GM18907 (cell line): Measurements from ENCODE around the gene TMEM62.
"Not testable (repeated sequence)": the region's sequence is repeated elsewhere in the genome, so short reads cannot be mapped to it uniquely, and the experiment has no call there.

ENCODE experiments used
- ATAC-seq: cut with Tn5 transposase; IDR thresholded peaks from one replicate; pipeline ENCODE4 v1.9.1; 2021; ENCODE audit warnings: mild to moderate bottlenecking, moderate library complexity; ENCODE audit not compliant: unreplicated experiment

The TMEM62 gene

GRCh38 chr15:43207024-43207423, 73.6 kb downstream of the TMEM62 start:
- ATAC-seq: no peak

DNA sequence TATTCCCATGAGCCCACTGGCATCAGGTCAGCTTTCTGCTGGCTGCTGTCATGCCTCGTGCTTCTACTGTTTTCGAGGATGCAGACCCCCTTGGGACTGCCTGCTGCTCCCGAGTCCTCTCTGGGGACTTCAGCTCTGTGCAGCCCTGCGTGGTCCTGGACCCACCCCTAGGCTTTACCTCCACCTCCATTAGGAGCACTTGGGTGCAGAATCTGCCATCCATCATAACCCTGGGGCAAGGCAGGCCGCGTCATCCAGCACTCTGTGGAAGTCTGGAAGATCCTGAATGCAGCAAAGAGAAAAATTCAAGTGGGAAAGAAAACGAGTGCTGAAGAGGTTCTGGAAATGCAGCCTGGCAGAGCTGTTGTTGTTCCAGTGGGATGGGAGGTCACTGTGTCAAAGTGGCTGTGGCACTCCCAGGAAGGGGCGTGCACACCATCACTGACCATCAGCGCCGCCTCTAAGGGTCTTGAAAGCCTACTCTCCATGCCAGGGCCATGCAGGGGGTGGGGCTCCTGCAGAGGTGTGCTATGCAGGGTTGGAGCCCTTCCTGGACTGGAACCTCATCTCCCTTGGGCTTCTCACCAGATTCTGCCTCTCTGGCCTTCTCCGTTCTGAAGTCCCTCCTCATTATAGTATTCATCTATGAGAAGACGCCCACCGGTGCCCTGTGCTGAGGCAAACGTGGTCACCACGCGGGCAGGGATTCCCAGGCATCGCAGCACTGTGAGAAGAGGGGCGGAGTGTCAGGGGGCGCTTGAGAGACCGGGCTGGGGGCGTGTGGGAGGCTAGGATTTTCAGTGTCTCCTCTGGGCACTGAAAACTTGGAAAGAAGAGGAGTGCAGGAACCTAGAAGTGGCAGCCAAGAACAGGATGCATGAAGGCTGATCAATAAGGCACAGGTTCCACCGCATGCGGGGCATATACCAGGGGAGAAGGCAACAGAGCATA, 74.9 kb downstream of the TMEM62 start:
- ATAC-seq: no peak

- no peak for ATAC-seq
Observed at GRCh38 chr15:43209059-43209824, 75.9 kb downstream of the TMEM62 start.

- no peak for ATAC-seq
Observed at GRCh38 chr15:43210172-43210745, 76.9 kb downstream of the TMEM62 start.

DNA sequence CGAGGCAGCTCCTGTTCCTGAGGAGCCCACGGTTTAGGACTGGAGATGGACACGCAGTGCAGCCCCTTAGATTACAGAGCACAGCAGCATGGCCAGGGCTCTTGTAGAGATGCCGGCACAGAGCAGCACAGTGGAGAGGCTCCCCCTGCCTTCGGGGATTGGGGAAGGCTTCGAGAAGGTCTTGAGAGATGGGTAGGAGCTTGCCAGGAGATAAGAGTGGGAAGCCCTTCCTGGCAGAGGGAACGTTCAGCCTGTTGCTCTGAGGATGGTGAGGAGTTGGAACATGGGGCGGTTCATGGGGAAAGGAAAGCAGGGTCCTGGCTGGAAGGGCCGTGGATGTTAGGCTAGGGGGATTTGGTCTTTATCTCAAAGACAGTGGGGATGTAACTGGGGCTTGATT, 77.4 kb downstream of the TMEM62 start:
- ATAC-seq: no peak

GRCh38 chr15:43211224-43211735, 77.9 kb downstream of the TMEM62 start:
- no peak for ATAC-seq

GRCh38 chr15:43212299-43212698, 78.9 kb downstream of the TMEM62 start:
- ATAC-seq: no peak

DNA sequence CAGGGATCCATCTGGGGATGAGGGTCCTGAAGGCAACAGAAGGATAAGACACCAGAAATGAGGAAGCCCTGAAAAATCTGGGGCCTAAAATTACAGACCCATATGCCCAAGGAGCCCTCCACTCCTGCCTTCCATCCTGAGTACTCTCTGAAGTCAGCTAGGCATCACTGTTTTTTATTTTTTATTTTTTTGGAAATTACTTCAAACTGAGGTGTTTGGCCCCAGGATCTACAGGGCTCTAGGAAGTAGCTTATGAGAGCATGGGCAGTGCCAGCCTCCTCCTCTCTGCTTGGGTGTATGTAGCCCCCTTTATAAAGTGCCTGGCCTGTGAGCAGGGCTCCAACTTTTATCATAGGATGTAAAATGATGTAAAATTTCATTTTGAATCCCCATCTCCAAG, 79.6 kb downstream of the TMEM62 start:
- no peak for ATAC-seq

DNA sequence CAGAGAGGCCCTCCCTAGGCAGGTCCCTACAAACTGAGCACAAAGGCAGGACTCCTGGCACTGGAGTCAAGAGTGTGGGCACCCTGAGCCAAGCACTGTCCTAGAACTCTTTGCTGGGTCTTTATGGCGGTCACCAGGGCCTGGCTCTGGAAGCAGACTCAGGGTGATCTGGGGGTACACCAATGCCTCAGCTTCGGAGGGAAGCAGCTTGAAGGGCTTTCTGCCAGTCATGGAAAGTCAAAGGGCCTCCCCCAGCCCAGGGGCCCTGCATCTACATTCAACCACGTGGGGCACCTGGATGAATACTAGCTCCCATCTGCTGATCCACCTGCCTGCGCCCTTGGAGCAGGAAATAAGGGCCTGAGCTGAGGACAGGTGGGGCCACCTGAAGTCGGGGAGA, 80.1 kb downstream of the TMEM62 start:
- no peak for ATAC-seq

DNA sequence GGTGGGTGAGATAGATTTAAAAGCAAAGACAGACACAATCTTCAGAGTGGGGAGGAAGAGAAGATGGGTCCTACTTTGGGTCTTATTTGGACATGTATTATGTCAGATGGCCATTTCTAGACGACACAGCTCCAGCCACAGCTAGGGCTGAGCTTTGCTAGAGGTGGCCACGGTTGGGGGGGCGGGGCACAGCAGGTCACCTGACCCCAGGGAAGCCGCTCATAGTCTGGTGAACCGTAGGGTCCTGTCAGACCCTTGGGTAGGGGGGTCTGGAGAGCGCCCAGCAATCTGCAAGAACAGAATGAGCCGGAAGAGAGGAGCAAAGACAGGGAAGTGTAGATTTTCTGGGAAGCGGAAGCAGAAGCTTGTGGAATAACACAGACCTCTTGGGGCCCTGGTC, 80.8 kb downstream of the TMEM62 start:
- no peak for ATAC-seq

GRCh38 chr15:43214592-43215295, 81.4 kb downstream of the TMEM62 start:
- ATAC-seq: no peak

- no peak for ATAC-seq
Observed at GRCh38 chr15:43215961-43216360, 82.6 kb downstream of the TMEM62 start.

DNA sequence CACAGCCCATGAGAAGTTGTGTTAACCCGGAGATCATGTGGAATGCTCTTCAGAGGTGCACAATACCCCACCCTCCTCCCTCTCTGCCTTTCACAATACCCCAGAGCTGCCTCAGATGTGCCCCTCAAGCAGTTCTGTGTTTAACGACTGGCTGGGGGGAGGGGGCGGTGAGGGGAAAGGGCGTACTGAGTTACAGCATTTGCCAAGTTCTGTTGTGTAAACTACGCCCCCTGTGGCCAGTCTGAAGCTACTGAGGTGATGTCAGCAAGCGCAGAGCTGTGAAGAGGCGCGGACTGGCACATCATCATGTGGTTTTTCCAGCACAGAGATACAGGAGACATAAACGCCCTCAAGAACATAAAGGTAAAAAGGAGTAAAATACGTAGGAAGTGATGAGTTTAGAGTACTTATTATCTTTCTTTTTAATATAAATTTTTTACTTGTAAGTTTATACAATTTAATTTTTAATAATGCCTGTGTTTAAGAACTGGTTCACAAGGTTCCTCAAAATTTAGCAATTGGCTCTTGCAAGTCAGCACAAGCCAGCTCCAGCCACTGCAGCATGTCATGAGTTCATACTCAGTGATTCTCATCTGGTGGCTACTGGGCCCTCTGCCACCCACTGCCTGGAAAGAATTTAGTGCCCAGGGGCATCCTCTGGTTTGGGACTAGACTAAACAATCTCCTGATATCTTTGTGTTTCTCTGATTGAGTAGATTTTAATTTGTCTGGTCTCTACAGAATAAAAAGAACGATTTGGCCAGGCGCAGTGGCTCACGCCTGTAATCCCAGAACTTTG, 85.7 kb downstream of the TMEM62 start:
- ATAC-seq: no peak

DNA sequence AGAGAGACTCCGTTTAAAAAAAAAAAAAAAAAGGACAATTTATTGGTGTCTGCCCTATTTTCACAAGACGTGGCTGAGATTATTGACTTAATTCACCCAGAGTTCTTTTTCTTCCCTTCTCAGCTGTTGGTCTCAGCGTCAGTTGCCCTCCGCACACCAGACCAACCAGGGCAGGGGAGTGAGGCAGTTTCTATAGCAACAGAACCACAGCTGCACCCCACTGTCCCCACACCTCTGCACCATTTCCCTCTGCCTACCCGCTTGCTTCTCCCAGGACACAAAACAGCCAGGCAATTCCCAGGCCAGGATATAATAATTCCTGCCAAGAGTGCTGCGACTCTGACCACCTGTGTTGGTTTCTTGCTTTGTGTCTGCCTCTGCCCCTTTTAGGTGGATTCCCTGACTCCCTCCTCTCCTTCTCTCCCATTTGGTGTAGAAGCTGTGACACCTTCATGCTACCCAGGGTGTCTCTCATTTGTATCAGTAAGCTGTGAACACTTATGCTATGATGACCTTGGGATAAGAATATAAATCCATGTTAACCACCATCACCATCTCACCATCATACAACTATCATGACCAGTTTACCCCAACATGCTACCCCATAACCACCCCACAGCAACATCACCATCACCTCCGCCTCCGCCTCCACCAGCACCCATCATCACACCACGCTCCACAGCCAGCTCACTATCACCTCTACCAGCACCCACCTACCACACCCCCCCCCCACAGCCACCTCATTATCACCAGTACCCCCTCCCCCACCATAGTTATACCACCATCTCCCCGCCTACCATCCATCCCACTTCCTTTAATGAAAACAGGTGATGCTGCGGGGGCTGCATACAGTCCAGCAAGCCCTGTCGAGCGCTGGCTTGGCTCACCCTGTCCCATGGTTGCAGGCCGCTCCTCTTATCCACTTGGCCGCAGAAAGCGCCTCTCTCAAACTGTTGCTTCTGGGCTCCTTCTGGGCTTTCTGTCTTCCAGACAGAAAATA, 86.8 kb downstream of the TMEM62 start:
- no peak for ATAC-seq

- ATAC-seq: no peak
Observed at GRCh38 chr15:43220991-43221403, 87.6 kb downstream of the TMEM62 start, which contains the start of gene EPB42. TSS of gene EPB42 (minus strand) at chr15:43221018. CDS start at chr15:43220825, 193 bp downstream.

DNA sequence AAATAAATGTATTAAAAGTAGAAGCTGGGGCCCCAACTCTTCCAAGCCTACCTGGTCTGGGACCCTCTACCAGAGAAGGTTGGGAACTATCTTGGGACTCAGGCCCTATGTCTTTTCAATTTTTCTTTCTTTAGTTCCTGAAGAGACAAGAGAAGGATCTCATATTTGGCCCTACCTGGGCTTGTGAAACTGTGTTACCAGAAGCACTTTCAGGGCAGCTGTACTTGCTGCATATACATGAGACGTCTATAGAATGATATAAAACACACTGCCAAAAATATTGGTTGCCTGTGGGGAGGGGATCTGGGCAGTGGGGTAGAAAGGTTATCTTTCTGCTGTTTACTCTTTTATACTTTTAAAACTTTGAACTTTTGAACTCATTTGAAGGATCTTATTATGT, 88.0 kb downstream of the TMEM62 start:
- ATAC-seq: no peak

DNA sequence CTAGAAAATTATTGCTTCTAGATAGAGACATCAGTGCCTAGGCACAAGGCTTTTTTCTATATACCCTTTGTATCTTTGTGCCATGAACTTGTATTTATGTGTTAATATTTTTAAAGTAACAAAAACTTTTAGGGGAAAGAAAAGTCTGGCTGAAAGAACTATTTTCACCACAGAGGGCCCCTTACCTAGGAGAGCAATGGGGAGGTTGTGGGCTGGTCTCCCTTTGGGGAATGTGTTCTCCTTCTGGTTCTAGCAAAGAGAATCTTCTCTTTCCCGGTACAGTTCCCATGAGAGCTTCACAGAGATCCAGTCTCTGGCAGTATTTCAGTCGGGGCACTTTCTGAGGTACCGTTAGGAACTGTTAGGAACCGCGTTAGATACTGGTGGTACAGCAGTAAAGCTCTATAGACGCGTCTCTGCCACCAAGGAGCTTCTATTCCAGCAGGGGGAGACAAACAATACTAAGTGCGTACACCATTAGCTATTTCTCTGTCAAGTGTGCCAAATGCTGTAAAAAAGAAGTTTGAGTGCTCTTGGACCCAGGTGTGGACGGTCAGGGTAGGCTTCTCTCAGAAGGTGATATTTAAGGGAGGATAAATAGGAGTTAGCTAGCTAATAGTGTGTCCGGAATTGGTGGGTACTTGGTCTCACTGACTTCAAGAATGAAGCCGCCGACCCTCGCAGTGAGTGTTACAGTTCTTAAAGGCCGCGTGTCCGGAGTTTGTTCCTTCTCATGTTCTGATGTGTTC, 92.0 kb downstream of the TMEM62 start:
- ATAC-seq: no peak

DNA sequence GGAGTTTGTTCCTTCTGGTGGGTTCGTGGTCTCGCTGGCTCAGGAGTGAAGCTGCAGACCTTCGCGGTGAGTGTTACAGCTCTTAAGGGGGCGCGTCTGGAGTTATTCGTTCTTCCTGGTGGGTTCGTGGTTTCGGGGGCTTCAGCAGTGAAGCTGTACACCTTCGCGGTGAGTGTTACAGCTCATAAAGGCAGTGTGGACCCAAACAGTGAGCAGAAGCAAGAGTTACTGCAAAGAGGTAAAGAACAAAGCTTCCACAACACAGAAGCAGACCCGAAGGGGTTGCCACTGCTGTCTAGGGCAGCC, 92.5 kb downstream of the TMEM62 start:
- not testable (repeated sequence) for ATAC-seq
